Pulmonary artery endothelial cell (primary cell): ENCODE data around the gene PRR5L. TPM values are rescaled to one million over a fixed set of nuclear protein-coding genes. Genes with fewer than 3 reads are reported as not detected.

Experiments
- DNase-seq: peaks from one replicate; pipeline ENCODE4 v3.0.0-alpha.2; 2011; ENCODE audit warnings: low read depth, low spot score
- total RNA-seq: library from RNA; depleted of rRNA; stranded (reverse); fragments of >200 nt; gene quantifications from 2 replicates; pipeline ENCODE4 v1.2.3, GENCODE V29; 2014

The PRR5L gene
- total RNA-seq, 1 donor from 2014 or later = 9.6 TPM

DNA sequence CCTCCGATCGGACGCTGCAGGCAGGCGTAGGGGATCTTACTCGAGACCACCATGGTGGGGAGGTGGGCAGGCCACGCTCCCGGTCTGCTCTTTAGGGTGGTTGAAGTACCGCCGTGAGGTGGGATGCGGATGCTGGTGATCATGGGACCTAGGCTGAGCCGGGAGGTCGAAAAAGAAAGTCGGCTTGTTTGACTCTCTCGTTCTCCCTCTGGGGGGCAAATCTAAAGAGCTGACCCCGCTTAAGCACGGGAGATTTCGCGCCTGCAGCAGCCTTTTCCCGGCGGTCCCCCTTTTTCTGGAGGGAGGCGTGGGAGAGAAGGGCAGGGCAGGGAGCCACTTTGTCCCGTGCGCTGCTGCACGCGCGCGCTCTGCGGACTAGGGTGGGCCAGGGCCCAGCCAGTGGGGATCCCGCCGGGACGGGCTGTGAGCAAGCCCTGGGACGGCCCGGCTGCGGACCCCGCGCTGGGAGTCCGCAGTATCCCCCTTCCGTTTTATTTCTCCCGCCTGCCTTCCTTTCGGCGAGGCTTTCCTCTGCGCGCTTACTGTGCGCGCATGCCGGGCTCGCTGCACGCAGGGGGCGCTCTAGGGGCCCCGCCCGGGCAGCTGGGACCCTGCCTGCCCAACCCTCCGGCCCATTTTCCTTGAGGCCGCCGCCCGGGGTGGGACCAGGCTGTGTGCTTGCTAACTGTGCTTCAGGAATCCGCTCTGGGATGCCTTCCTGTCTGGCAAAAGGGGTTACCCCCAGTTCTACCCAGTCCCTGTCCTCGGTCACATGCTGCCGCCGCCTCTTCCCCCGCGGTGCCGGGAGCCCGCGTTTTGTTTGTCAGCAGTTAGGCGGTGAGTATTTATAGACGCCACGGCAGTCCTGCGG lies 81.0 kb downstream of the PRR5L start:
- DNase-seq = no peak

DNA sequence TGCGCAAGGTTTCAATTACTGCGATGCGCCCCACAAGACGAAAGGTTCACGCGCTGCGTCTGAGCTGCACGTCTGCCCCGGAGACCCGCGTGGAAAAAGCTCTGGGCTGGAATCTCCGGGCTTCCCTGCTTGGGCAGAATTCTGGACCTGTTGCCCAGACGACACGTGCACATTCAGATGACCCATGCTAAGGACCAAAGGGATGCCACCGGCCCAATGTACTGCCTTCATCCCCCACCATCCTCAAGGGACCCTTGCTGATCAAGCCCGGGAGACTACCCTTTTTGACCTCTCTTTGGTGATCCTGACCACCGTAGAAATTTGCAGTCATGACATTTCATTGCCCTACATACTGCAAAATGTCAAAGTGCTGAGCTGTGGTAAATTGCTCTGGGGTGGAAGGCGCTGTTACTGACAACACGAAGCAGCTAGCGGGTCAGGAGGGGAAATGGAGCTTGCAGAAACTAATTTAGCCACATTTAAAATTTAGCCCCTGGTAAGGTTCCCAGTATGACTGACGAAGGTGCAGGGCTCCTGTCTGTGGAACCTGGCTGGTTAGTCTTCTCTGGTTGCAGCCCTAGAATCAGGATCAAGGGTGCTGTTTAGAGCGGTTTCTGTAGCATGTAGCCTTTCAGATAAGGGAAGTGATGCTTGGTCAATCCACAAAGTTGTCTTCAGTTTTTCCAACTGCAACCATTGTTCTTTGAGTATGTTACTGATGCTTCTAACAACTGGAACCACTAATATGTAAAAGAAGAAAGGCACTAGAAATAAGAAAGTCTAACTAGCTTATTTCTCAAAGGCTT lies 81.9 kb downstream of the PRR5L start:
- no peak for DNase-seq

DNA sequence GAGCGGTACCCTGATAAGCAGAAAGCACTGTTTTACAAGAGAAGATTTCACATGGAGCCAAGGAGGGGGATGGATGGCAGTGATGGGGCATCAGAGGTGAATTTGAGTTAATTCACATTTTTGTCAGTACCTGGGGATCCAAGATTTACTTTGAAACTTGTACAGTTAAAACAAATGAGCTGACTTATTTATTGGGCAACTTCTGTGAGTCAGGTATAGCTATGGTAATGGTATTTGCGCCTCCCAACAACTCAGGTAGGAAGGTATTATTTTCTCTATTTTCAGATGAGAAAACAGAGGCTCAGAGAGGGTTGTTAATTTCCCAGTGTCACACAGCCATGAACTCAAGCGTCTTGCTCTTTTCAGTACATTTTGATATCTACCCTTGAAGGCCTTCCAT lies 83.6 kb downstream of the PRR5L start:
- DNase-seq = no peak

DNA sequence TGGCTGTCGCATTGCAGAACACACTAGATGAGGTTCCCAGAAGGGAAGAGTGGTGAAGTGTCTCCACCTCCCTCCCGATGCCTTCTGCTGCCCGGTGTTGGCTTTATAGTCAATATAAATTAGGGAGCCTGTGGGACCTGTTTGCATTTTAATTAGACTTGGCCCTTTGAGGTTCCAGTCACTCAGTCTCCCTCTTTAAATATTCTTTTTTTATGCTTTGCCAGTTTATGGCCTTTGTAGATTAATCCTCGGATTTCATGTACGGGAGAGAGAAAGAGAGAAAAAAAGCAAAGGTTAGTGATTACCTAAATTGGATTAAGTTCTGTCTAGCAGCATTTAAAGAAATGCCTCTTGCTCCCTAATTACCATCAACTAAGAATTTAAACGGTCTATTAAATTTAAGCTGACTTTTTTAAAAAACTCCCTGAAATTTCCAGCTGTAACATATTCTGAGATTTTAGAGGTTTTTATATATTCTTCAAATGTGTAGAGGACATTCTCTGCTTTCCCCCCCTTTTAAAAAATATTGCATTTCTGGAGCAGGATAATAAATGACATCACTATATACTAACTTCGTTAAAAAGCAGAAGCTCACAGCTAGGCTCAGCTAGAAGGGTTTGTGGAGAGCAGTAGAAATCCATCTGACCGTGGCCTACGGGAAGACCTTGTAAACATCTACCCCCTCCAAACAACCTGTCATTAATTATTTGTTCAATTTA lies 84.4 kb downstream of the PRR5L start:
- DNase-seq = no peak

DNA sequence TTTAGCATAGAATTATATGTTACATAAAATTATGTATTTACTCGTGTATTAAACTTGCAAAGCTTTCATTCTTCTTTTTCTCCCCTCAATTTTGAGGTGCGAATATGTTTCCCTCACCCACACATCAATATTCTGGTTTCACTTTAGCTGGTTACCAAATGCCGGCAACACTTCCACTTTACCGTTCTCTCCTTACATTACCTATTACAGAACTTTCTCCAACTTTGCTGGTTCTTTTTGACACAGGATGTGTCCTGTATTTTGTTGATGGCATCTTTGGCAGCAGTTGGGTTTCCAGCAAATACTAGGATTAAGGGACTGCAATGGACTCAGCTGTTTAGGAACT lies 84.9 kb downstream of the PRR5L start:
- no peak for DNase-seq

DNA sequence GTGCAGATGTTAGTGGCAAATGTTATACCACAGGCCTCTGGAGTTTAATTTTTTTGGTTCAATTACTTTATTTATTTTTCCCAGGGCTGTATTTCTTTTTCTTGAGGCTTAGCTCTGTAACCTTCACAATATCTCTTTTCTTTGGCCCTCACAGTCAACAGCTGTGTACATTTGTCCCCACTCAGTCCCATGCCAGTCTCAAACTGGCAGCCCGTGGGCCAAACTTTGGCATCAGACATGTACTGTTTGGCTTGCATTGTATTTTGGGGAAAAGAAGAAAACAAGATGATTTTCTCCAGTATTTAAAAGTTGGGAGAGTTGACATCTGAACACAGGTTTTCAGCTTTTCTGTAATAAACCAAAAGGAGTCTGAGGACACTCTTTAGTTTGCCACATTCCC lies 87.1 kb downstream of the PRR5L start:
- DNase-seq = no peak

DNA sequence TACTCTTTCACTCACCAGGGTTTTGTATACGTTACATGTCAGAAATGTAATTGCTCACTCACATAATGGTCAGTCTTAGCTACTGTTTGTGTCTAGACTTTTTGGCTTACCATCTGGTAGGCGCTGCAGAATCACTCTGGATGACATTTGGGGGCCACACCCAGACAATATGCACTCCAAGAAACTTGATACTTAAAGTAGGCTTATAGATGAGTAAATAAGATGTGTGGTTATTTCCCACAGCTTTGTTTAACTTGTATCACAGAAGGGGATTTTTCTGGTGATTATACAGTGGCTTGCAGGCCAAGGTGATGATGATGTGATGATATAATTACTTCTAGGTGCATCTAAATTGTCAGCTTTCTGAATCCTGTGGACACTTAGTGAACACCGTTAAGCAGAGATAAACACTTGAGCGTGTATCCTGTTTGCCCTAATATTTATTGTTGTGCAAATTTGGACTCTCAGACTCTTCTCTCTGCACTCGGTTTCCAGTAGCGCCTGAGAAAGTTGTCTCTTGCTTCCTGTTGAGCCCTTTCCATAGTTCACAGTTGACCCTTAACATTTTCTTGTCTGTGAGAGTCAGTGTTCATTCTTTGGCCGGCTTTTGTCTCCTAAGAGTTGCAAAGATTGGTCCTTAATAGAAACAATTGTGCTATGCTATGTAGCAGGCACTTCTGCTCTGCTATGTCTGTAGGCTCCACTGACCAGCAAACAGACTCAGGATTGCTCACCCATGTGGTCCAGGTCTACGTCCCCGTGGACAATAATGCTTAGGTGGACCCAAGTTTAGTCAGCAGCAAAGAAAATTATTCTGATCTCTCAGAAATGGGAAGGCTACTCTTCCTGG lies 89.3 kb downstream of the PRR5L start:
- DNase-seq = no peak

DNA sequence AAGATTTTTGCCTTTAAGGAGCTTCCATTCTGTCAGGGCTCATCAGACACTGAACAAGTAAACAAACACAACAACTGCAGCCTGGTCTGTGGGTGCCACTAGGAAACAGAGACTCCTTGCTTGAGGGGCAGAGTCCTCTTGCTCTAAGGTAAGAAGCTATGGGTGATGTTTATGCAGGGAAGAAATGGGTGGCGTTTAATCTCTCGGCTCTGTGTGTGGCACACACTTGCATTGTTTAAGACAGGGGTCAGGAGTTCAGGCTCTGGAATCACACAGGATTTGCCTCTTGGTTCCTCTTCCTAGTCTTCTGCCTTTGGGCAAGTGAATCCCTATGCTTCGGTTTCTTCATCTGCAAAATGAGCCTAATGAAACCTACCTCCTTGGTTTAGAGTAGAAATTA lies 90.3 kb downstream of the PRR5L start:
- no peak for DNase-seq

DNA sequence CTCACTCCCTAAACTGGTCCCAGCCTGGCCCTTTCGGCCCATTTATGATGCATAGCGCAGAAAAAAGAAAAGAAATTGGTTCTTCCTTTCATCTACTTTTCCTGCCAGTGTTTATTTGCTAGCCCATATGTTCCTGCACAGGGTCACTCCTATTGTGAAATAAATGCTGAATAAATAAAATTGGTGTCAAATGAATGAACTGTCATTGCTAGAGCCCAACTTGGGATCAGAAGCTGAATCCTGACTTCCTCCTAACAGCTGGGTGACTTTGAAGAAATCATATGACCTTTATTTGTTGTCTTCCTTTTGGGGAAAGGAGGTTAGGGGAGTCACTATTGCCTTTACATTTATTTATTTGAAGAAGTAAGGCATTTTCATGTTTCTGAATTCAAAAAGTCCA lies 92.0 kb downstream of the PRR5L start:
- no peak for DNase-seq

DNA sequence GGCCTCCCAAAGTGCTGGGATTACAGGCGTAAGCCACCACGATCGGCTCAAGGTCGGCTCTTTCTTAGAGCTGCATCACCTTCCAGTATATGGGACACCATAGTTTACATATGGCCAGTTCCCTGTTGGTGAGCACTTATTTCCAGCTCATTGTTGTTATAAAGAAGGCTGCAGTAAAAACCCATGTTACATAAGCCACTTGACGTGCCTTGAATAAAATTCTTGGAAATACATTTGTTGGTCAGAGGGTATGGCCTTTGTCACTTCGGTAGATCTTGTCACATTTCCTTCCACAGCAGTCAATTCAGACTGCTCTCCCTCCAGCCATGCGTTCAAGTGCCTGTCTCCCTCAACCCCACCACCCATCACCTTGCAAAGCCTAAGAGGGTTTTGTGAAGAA lies 92.9 kb downstream of the PRR5L start:
- no peak for DNase-seq

DNA sequence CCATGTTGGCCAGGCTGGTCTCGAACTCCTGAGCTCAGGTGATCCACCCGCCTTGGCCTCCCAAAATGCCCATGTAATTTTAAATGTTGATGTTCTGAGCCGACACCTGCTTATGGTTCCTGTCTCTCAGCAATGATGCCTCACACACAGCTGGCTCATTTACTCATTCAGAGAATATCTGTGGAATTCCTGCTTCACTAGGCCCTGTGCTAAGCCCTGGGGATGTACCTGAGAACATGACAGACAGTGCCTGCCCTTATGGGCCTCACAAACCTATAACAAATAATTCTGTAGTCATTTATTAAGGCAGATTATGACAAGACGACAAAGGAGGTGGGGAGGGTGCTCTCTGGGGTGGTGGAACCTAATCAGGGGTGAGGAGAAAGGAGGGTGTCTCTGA lies 93.7 kb downstream of the PRR5L start:
- DNase-seq = no peak

DNA sequence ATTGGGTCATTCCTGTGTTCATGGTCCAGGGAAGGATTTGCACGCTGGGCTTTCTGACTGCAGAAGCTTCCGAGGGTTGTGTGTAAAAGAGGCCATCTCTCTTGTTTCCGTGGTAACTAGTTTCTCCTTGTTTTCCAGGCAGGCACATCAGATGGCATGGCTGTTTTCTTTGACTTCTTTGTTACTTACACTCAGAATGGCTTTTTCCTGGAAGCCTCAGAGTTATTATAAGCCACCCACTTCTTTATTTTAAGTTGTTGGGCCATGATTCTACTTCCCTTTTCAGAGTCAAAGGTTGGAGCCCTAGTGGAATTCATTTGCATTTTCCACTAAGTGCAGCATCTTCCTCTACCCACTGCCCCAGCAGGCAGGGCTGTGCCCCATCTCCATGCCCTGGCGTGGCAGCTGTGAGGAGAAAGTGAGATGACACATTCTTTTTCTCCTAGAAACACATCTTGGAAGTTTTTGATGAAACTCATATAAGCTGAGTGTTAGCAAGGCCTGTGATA lies 94.9 kb downstream of the PRR5L start:
- no peak for DNase-seq

DNA sequence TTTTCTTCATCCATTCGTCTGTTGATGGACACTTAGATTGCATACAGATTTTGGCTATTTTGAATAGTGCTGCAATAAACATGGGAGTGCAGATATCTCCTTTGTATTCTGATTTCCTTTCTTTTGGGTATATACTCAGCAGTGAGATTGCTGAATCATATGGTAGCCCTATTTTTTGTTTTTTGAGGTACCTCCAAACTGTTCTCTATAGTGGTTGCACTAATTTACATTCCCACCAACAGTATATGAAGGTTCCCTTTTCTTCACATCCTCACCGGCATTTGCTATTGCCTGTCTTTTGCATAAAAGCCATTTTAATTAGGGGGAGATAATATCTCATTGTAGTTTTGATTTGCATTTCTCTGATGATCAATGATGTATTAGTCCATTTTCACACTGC lies 96.1 kb downstream of the PRR5L start:
- no peak for DNase-seq

DNA sequence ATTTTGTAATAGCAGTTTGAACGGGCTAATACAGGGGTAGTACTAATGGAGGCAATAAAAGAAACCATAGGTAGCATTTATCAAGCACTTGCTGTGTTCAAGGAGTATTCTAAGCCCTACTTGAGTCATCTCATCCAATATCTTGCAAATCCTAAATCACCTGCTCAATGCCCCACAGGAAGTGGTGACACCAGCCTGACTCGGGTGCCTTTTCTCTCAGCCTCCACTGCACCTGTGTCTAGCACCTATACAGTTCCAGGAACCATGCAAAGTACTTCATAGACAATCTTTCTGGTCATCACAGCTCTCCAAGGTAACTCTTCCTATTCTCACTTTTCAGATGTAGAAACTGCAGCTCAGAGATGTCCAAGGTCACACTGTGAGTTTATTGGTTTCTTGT lies 98.0 kb downstream of the PRR5L start:
- DNase-seq = no peak

DNA sequence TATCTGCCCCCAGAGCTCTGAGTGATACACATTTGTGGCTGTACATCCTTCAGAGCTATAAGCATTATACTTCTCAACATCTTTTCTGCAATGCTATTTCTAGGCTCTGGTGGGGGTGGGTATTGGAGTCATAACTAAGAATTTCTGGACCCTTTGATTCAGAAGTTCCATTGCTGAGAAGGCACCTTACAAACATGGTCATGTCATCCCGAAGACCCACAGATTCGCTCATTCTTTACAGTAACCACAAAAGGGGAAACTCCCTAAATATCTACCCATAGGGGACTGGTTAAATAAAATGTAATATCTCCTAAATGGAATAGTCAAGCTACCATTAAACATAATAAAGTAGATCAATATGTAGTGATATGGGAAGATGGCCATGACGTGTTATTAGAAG lies 98.8 kb downstream of the PRR5L start:
- no peak for DNase-seq

DNA sequence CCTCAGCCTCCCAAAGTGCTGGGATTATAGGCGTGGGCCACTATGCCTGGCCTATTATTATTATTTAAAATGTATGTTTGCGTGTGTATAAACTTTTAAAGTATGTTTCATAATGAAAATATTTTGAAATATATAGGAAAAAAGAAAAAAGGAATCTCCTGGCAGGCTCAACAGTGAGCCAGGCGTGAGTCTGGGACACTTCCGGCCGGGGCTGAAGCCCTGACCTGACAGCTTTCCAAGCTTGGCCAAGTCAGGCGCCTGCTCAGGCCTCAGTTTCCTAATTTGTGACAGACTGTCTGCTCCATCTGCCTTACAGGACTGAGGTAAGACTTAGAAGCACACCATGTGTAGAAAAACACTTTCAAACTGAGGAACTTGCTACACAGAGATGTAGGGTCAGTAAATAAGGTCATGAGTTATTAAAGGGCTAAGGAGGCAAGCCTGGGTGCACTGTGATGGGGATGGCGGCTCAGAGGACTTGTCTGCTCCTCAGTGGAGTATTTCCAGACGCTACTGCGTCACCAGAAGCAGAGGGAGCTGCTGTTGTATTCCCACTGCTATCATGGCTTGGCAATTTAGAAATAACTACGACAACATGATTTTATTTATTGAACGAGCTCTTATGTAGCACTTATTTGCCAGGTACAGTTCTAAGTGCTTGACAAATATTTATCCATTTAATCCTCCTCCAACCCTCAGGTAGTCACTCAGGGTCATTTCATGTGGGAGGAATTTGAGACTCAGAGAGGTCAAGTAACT lies 100.1 kb downstream of the PRR5L start:
- no peak for DNase-seq

DNA sequence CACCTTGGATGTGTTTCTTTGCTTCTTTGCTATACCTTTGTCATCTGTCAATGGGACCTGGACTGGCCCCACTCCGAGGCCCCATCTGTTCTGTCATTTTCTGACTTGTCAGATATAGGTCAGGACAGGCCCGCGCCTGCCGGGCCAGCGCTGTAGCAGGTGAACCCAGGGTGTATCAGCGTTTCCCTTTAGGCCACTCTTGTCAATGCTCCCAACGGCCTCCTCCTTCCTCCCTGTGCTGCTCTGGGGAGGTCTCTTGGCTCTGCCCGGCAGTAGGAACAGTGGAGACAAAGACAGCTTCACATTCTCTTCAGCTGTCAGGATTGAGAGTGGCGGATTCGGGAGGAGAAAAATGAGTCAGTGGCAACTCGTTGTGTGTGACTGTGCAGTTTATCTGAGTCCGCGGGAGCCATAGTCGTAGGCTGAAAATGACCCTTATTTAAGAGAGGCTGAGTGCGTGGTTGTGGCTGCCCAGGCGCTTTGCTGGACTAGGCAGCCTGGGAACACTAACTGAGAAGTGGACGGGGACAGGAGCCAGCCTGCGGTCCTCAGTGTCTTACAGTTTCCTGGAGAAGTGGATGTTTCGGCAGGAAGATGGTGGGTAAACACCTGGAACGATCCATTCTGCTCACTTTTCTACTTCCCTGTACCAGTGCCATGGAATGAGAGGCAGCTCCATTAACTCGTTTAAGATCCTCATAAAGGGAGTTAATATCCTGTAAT lies 102.3 kb downstream of the PRR5L start:
- no peak for DNase-seq

DNA sequence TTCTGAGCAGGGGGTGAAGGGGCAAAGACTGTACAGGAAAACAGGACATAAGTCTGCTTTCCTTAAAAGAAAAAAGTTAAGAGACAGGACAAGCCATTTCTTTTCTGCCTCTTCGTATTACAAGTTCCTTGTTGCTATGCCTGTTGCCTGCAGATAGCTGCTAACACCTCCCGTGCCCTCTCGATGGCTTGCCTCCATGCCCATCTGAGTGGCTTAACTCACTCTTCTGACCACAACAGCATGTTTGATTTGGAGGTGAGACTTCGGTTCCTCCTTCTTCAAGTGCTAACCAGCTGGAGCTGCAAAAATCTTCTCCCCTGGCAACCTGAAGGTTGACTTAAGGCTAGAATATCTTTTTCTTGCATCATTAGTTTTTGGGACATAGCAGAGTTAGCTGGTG lies 103.1 kb downstream of the PRR5L start:
- no peak for DNase-seq

DNA sequence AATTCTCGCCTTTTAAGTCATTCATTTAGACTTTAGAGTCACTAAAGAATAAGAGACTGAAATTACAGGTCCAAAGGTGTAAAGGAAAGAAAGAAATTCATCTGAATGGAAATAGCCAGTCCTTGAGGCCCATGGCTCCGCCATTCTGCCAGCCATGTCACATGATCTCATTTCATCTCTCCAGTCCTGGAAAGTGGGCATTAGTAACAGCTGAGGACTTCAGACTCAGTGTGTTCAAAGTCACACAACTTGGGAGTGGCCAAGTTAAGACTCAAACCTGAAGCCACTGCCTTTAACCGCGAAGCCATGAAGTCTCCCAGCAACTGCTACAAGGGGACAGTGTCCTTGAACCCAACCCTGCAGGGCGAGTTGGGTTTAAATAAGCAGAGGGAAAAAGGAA lies 103.7 kb downstream of the PRR5L start:
- DNase-seq = no peak
